ENCODE results near the gene ZNF574. TPM values are rescaled to one million over a fixed set of nuclear protein-coding genes. Genes with fewer than 3 reads are reported as not detected.

ZNF574 gene
- total RNA-seq, 4 donors from 2014 or later = 31.1 to 42.9 (median 33.5) TPM

GRCh38 chr19:42115705-42116104 is 39.7 kb downstream of the ZNF574 start:
- DNase-seq (ENCODE audit: low spot score in 2 of 2) = no peak
- no peak overlapping the region for H3K27ac ChIP-seq
- no peak overlapping the region for H3K4me3 ChIP-seq
- H3K36me3 ChIP-seq = no peaks in the 10 kb centered on the region
- 83% methylated on average over 4 of the region's 4 CpGs for WGBS
- H3K27me3 ChIP-seq = no peaks in the 10 kb centered on the region
- no peak for TF ChIP-seq POLR2A (IDR thresholded peaks at IDR 0.05)
- TF ChIP-seq POLR2AphosphoS5 (IDR thresholded peaks at IDR 0.05) = no peak
- no peak for TF ChIP-seq EP300 (IDR thresholded peaks at IDR 0.05)
- H3K9me3 ChIP-seq = no peaks in the 10 kb centered on the region
- H3K4me1 ChIP-seq = peaks cover 3% of the 10 kb centered on the region

- no peaks in the 10 kb centered on the region for H3K27me3 ChIP-seq
- H3K4me1 ChIP-seq = peaks cover 9% of the 10 kb centered on the region
- WGBS = 94% methylated on average over 20 of the region's 20 CpGs
Measured at GRCh38 chr19:42116308-42117075, 40.5 kb downstream of the ZNF574 start.

GRCh38 chr19:42117076-42117475 is 41.1 kb downstream of the ZNF574 start:
- WGBS = 82% methylated on average over 6 of the region's 6 CpGs
- Histone ChIP-seq H3K9me3 (no peaks in the 10 kb centered on the region), H3K4me3 (no peak overlapping the region), H3K36me3 (no peaks in the 10 kb centered on the region), H3K27ac (no peak overlapping the region), H3K4me1 (peaks cover 15% of the 10 kb centered on the region), H3K27me3 (no peaks in the 10 kb centered on the region)
- DNase-seq (ENCODE audit: low spot score in 2 of 2) = no peak
- TF ChIP-seq EP300 (IDR thresholded peaks at IDR 0.05) (no peak), CTCF (IDR thresholded peaks at IDR 0.05) (no peak), POLR2A (IDR thresholded peaks at IDR 0.05) (no peak), POLR2AphosphoS5 (IDR thresholded peaks at IDR 0.05) (no peak)

More at GRCh38 chr19:42116308-42117075, 40.5 kb downstream of the ZNF574 start:
- Histone ChIP-seq H3K36me3 (no peaks in the 10 kb centered on the region), H3K27ac (no peak overlapping the region), H3K4me3 (no peak overlapping the region), H3K9me3 (no peaks in the 10 kb centered on the region)
- DNase-seq (ENCODE audit: low spot score in 2 of 2) = no peak
- TF ChIP-seq POLR2A (IDR thresholded peaks at IDR 0.05) = no peak
- TF ChIP-seq POLR2AphosphoS5 (IDR thresholded peaks at IDR 0.05) = no peak
- TF ChIP-seq EP300 (IDR thresholded peaks at IDR 0.05) = no peak
- no peak for TF ChIP-seq CTCF (IDR thresholded peaks at IDR 0.05)

- Histone ChIP-seq H3K9me3 (no peaks in the 10 kb centered on the region), H3K36me3 (no peaks in the 10 kb centered on the region), H3K4me3 (no peak overlapping the region), H3K4me1 (peaks cover 16% of the 10 kb centered on the region), H3K27ac (no peak overlapping the region), H3K27me3 (peaks cover 3% of the 10 kb centered on the region)
- WGBS = 91% methylated on average over 10 of the region's 10 CpGs
- TF ChIP-seq POLR2AphosphoS5 (IDR thresholded peaks at IDR 0.05) = no peak
- TF ChIP-seq CTCF (IDR thresholded peaks at IDR 0.05) = no peak
- TF ChIP-seq POLR2A (IDR thresholded peaks at IDR 0.05) = no peak
- TF ChIP-seq EP300 (IDR thresholded peaks at IDR 0.05) = no peak
- no peak for DNase-seq (ENCODE audit: low spot score in 2 of 2)
Measured at GRCh38 chr19:42120276-42120980, 44.5 kb downstream of the ZNF574 start.

GRCh38 chr19:42121036-42121621 is 45.2 kb downstream of the ZNF574 start:
- Histone ChIP-seq H3K4me3 (no peak overlapping the region), H3K27me3 (peaks cover 3% of the 10 kb centered on the region), H3K36me3 (no peaks in the 10 kb centered on the region), H3K27ac (no peak overlapping the region), H3K9me3 (no peaks in the 10 kb centered on the region), H3K4me1 (peaks cover 16% of the 10 kb centered on the region)
- 60% methylated on average over 5 of the region's 5 CpGs for WGBS
- TF ChIP-seq EP300 (IDR thresholded peaks at IDR 0.05) (no peak), CTCF (IDR thresholded peaks at IDR 0.05) (no peak), POLR2A (IDR thresholded peaks at IDR 0.05) (no peak), POLR2AphosphoS5 (IDR thresholded peaks at IDR 0.05) (no peak)
- no peak for DNase-seq (ENCODE audit: low spot score in 2 of 2)
